ENCODE measurements around the gene GBP2.
"Not testable (repeated sequence)": the region's sequence is repeated elsewhere in the genome, so short reads cannot be mapped to it uniquely, and the experiment has no call there.

GBP2 gene, protein sequence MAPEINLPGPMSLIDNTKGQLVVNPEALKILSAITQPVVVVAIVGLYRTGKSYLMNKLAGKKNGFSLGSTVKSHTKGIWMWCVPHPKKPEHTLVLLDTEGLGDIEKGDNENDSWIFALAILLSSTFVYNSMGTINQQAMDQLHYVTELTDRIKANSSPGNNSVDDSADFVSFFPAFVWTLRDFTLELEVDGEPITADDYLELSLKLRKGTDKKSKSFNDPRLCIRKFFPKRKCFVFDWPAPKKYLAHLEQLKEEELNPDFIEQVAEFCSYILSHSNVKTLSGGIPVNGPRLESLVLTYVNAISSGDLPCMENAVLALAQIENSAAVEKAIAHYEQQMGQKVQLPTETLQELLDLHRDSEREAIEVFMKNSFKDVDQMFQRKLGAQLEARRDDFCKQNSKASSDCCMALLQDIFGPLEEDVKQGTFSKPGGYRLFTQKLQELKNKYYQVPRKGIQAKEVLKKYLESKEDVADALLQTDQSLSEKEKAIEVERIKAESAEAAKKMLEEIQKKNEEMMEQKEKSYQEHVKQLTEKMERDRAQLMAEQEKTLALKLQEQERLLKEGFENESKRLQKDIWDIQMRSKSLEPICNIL

DNA sequence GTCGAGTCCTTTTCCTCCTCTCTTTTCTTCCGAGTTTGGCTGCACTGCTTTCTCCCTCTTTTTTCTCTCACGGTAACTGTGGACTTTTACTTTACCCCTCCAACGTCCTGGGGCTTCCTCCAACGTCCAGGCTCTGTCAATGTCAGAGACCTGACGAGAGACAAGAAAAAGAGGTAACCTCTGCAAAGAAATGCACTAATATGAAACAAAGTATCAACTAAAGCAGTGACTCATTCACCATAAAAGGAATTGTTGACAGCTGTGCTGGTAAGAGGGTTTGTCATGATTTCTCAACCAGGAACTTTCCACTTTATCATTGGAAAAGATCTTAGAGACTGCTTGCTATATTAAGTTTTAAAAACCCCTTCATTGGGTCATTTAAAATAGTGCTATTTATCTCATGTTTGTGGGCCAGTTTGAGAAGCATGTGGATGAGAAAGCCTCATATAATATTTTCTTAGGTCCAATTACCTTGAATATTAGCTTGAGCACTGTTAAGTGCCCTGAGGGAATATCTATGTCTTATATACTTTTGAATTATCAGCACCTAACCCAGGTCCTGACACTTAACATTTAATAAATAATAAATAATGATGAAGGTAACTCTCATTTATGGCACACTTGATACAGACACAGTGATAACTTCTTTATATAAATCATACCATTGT lies at the start of gene GBP2:
Gene GBP2 (minus strand): TSS at position 202 of the 668 bp plus-strand sequence. CDS start 4,148 bp downstream, outside the sequence.
- no peak for DNase-seq

DNA sequence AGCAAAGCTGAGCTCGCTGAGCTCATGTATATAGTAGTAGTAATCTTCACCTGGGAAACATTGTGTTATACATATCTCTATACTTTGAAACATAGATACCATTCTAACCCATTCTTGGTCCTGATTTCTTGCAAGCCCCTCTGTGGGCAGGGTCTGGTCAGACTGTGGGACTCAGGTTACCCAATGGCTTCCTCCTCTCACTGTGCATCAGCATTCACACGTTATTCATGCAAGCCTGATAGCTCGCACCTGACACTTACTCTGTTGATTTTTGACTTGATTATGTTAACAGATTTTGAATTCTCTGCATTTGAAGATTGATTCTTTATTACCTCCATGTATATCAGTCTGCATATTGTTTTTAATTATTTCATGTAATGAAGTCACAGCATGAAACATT lies 48.6 kb upstream of the GBP2 start:
- no peak for DNase-seq

DNA sequence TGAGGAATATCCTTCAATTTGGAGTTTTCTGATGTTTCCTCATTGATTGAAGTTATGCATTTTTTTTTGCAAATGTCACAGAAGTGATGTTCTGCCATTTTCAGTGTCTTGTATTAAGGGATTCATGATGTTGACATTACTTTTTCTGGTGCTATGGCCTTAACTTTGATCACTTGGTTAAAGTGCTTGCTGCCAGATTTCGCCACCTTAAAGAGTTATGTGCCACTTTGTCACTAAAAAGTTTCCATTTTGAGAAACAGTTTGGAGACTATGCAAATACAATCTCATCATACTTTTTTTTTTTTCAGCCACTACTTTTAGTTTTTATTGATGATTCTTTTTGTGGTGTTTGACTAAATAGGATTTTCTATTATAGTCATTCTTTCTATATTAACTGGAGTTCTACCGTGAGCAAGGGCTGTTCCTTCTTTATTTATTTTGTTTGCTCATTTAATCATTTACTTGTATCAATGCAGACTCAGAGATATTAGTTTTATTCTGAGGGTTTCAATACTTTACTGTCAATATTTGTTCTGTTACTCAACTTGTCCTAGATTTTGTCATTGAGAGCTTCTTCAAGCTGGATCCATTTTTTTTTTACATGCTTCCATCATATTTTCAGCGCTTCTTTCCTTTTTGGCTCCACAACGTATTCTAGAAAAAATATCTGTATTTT lies 46.7 kb upstream of the GBP2 start:
- no peak for DNase-seq

DNA sequence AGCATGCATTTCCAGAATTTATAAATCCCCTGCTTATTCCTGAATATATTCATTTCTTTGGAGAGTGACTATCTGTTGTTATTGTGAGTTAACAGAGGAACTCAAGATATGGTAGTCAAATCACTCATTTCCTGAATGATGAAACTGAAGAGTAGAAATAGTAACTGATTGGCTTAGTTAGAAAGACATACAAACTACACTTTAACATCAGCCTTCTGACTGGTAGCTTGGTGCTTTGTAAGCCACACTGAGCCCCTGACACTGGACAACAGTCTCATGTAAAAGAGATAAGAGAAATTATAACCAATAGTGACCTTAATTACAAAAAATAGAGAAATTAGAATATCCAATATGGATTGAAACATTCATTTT lies 45.1 kb upstream of the GBP2 start:
- no peak for DNase-seq

DNA sequence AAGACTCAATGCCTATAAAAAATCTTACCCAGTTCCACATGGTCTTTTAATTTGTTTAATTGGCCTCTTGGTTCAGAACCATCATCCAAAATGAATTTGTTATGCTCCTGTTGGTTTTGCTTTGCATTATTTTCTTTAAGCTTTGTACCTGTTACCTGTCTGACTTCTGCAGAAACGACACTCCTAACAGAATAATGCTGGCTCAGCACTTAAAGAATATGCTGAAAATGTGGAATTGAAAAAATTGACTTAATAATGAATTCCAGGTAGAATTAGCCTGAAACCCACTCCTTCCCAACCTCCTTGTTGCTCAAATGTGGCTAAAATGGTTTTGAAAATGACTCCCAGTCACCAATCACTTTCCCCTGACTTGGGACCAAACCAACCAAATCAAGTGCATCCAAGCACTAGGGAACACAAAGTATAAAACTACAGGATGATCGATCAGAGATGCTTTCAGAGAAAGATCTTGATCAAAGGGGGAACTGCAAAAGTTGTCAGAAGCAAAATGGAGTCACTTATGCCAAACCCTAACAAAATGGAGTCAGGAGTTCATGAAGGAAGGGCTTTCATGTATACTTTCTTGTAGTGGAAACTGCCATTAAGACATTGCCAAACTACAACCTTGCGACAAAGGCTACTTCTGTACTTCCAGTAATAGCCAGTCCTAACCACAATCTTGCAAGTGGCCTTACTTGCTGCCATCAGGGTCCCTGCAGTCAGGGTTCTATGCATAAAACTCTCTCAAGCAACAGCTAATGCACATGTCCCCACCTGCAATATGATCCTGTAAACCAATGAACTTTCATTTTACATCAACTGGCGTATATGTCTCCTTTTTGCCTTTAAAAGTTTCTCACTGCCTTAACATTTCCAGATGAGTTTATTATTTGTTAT lies 44.5 kb upstream of the GBP2 start:
- DNase-seq: no peak

DNA sequence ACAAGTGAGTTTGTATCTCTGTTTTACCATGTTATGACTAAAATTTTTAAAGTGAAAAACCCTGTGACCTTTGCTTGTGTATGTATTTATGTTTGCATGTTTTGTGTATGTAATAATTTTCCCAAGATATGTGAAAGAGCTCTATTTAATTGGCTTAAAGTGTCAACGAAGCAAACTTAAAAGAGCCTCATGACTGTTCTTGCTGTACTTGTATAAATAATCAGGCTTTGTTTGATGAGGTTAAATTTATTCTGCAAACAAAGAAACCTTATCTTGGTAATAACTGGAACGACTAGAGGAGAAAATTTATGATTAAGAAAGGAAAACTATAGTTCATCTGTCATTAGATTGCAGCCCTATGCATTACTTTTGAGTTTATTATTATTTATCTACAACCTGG lies 43.3 kb upstream of the GBP2 start:
- DNase-seq: no peak

DNA sequence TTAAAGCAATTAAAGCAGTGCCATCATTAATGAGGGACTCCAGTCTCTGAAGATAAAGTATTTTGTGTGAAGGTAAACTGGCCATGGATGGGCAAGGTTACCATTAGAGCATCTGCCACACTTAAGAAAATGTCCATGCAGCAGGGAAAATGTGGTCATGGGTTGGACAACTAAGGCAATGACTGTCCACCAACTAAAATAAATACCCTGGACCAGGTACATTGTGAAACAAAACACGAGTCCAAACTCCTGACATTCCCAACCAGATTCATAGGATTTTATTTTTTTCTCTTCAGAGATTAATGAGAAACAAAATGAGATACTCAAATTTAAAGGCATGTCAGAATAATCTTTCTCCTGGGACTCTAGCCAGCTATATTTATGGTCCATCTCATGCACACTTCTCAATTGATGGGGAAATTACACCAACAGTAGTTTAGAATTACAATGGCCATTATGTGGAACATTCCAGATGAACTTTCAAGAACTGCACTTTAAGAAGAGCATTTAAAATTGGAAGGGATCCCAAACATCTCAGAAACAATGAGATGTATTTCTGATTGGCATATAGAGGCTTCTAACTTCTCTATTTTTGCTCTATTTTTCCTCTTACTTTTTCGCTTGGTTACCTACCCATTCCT lies 41.8 kb upstream of the GBP2 start:
- DNase-seq: no peak

DNA sequence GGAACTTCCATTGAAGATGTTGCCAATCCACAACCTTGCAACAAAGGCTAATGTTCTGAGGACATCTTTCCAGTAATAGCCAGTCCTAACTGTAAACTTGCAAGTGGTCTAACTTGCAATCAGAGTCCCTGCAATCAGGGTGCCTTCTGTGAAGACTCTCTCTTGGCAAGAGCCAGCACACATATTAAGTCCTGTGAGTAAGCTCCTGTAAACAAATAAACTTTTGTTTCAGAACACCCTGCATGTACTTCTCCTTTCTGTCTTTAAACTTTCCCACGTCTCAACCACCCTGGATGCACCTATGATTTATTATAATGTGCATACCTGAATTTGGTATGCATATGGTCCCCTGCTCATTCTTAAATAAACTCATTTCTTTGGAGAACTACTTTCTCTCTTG lies 40.8 kb upstream of the GBP2 start:
- DNase-seq: no peak

DNA sequence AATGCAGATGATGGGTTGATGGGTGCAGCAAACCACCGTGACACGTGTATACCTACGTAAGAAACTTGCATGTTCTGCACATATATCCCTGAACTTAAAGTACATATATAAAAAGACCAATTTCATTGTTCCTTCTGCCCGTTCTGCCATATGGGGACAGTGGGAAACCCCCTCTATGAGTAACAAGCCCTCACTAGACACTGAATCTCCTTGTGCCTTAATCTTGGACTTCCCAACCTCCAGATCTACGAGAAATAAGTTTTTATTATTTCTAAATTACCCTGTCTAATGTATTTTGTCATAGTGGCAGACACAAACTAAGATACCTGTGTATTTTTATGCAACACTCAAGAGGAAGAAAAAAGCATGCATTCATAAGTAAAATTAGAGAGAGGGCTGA lies 39.9 kb upstream of the GBP2 start:
- DNase-seq: no peak

DNA sequence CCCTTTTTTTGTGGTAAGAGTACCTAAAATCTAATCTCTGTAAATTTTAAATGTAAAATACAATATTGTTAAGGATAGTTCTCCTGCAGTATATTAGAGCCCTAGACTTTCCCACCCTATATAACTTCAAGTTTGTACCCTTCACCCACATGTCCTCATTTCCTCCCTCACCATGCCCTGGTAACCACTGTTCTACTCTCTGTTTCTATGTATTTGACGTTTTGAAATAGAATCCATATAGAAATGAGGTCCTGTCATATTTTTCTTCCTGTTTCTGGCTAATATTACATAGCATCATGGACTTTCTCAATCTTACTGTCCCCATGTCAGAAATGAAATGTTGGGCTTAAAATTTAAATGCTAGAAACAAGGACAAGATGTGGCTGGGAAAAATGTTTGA lies 25.1 kb upstream of the GBP2 start:
- no peak for DNase-seq

DNA sequence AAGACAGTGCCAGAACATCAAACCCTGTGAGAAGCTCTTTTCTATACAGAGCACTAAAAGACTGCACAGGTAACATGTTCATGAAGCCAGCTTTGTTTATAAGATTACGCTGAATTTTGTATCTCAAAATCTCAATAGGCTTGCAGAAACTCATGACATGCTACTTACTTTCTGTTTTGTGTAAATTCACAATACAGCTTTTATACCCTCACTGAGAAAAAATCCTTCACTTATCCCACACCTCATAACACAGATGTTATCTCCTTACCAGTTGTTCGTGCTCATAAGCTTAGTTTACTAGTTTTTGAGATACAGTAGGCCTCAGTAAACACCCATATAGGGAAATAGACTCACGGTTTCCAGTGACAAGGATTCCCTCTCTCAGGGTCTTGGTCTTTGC lies 24.1 kb upstream of the GBP2 start:
- no peak for DNase-seq

DNA sequence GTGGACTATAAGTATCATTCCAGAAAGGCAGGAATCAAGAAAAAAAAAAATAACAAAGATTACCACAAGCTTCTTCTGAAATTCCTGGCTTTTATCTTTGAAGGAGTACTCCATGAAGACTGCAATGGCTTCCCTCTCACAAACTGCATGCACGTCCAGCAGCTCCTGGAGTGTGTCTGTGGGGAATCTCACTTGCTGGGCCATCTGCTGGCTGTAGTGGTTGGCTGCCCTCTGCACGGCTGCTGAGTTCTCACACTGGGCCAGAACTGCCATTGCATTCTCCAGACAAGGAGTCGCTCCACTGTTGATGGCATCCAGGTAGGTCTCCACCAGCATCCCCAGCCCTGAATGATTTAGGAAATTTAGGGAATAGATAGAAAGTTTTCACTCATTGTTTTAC lies 23.3 kb upstream of the GBP2 start:
- DNase-seq: no peak

DNA sequence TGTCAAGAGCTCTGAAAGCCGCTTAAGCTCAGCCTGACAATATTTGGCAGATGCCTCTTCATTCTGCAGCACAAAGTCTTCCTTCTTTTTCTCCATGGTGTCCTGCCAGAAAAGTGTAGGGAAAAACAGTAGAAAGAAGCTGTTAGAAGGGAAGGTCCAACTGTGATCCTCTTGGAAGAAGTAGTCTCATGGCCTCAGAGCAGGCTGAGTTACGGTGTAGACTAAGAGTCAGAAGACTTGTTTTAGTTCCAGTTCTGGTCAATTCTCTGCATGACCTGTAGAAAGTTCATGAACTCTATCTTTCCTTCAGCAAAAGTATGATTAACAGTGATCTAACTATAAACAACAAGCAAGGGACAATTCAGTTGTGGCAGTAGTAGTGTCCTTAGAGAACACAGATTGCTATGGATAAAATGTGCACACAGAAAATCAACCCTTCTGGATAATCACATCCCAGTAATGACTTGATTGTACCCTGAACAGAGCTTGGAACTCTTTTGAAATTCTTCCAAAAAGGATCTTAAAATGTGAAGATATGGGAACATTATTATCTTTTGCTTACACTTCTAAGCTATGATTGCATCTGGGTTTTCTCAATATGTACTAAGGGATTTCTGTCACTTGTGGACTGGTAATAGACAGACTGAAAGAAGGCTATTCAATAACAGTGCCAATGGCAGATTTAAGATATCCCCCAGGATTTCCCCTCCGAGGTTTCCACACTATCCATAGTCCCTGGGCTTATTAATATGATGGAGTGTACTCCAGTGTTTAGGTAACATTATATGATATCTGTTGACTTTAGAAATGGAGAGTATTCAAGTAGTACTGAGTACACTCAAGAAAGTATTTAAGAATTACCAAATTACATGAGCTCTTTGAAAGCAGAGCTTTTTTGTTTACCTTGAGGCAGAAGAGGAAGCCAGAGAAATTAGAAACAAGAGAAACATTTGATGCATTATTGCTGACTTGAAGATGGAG lies 22.1 kb upstream of the GBP2 start:
- no peak for DNase-seq

DNA sequence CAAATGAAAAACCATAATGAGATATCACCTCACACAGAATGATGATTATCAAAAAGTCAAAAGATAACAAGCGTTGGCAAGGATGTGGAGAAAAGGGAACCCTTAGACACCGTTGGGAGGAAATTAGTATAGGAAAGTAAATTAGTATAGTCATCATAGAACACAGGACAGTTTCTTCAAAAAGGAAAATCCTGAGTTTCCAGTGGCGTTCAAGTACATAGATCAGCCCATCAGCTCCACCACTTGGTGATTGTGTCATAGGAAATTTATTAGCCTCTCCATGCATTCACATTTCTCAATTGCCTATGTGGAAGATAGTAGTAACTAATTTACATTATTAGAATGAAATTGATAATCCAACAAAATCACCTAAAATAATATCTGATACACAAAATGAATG lies 20.8 kb upstream of the GBP2 start:
- no peak for DNase-seq

DNA sequence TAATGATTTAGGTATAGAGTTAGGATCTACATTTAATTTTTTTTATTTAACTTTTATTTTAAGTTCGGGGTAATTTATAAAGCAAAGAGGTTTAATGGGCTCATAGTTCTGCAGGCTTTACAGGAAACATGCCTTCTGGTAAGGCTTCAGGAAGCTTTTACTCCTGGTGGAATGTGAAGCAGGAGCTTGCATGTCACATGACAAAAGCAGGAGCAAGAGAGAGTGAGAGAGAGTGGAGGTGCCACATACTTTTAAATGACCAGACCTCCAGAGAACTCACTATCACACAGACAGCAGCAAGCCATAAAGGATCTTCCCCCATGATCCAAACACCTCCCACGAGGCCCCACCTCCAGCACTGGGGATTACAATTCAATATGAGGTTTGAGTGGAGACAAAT lies 17.6 kb upstream of the GBP2 start:
- no peak for DNase-seq

DNA sequence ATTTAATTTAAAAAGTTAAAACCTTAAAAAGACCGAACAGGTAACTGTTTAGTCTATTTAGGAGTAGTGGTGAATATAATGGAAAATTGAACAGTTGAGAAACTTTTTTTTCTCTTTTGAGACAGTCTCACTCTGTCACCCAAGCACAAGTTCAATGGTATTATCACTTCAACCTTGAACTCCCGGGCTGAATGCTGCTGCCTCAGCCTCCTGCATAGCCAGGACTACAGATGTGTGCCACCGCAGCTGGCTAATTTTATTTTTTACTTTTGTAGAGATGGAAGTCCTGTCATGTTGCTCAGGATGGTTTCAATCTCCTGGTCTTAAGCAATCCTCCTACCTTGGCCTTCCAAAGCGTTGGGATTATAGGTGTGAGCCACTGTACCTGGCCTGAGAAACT lies 16.2 kb upstream of the GBP2 start:
- no peak for DNase-seq

DNA sequence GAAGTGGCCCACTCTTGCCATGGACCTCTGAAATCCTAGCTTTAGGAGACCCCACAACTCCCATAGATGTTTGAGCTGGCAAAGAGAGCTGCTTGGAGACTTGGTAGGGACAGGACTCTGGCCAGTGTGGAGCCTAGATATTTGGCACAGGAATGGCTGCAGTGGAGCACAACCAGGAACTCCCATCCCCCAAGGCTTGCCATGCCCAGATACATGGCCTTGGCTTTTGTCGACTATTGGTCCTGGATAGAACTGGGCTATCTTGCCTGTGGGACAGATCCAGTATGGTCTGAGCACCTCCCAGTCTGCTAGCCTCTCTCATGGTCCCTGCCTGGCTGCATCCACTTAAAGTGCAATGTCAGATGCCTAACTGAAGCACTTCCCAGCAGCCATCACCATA lies 7.8 kb upstream of the GBP2 start:
- no peak for DNase-seq

DNA sequence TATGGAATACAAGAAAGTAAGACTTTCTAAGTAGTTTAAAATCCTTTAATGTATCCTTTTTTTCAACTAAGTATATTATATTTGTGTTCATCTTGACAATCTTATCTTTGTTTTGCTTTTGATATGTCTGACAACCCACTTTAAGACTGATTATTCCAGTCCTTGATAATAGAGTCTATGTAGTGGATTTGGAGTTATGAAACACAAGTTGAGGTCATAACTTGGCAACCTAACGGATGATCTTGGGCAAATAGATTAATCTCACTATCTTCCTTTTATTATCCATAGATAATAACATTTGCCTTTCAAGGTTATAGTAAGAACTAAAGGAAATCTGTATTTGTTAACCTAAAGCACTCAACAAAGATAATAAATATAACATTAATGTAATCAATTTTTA lies 4.8 kb upstream of the GBP2 start:
- no peak for DNase-seq

DNA sequence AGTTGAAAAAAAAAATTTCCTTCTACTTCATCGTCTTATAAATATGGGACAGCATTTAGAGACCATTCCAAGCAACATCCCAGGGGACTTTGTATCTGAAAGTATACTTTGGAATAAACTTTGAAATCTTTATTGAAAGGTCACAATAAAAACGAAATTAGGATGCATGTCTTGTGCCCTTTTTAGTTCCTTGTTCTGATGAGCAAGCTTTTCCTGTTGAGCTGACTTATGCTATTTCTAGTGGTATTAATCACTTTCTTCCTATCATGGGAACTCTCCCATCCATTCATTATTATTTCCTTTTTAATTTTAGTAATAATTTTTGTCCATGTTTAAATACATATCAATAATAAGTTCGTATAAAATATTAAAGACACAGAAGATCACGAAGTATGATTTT lies 4.0 kb upstream of the GBP2 start:
- no peak for DNase-seq

DNA sequence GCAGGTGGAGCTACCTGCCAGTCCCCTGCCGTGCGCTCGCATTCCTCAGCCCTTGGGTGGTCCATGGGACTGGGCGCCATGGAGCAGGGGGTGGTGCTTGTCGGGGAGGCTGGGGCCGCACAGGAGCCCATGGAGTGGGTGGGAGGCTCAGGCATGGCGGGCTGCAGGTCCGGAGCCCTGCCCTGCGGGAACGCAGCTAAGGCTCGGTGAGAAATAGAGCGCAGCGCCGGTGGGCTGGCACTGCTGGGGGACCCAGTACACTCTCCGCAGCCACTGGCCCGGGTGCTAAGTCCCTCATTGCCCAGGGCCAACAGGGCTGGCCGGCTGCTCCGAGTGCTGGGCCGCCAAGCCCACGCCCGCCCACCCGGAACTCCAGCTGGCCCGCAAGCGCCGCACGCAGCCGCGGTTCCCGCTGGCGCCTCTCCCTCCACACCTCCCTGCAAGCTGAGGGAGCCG lies 2.1 kb upstream of the GBP2 start:
- not testable (repeated sequence) for DNase-seq
